Lower leg skin (tissue), 4 donors: ENCODE measurements around the gene F2RL2. TPM values are rescaled to one million over a fixed set of nuclear protein-coding genes. Genes with fewer than 3 reads are reported as not detected.

Source experiments
- DNase-seq, 2 donors: peaks; one replicate each; pipeline ENCODE4 v3.0.0-alpha.2; 2019; ENCODE audit warnings: low spot score in 2 of 2
- H3K4me3 ChIP-seq: fragments of 200-600 bp; sonication (generic); 2 replicates; pipeline ENCODE4 v1.5.1; 2017; ENCODE audit warnings: mild to moderate bottlenecking, low read depth; ENCODE audit not compliant: poor library complexity, severe bottlenecking
- CTCF ChIP-seq, 3 donors: fragments of 450-650 bp; IDR thresholded peaks; one replicate each; pipeline ENCODE4 v1.5.1; 2016; ENCODE audit warnings: antibody characterized with exemption in 3 of 3, mild to moderate bottlenecking in 3 of 3, moderate library complexity in 2 of 3
- POLR2A ChIP-seq, 2 donors: fragments of 450-650 bp; IDR thresholded peaks; one replicate each; pipeline ENCODE4 v1.6.1; 2016 to 2017; ENCODE audit warnings: antibody characterized with exemption in 2 of 2, mild to moderate bottlenecking in 1 of 2, moderate library complexity in 1 of 2
- WGBS, 2 donors: methylation state at CpG; one replicate each; pipeline ENCODE4 v1.1.5; 2018; 5-methylcytosine and 5-hydroxymethylcytosine counted together
- intact Hi-C: fragments of 100-400 bp; cut with DNase I; formaldehyde crosslinking; loops from one replicate; pipeline ENCODE4 v1.15.0; 2023; ENCODE audit warnings: low total_unique reads
- total RNA-seq, 4 donors: library from RNA; depleted of rRNA; stranded (reverse); fragments of >200 nt; gene quantifications; one replicate each; pipeline ENCODE4 v1.1.0, GENCODE V29; 2016

The F2RL2 gene
- total RNA-seq, 4 donors from 2014 or later, result 0.55 to 1.8 (median 1.2) TPM

GRCh38 chr5:76617675-76618074 lies 5.5 kb downstream of the F2RL2 start:
- DNase-seq, result no peak
- TF ChIP-seq POLR2A (IDR thresholded peaks at IDR 0.05), result no peak
- no peak for TF ChIP-seq CTCF (IDR thresholded peaks at IDR 0.05)
- intact Hi-C loops, result no loop called here
- H3K4me3 ChIP-seq, result no peak overlapping the region
- 89 to 96% methylated on average over 4 of the region's 4 CpGs for WGBS, 2 donors

- intact Hi-C loops, result no loop called here
- 88 to 97% methylated on average over 4 of the region's 4 CpGs for WGBS, 2 donors
- H3K4me3 ChIP-seq, result no peak overlapping the region
- TF ChIP-seq CTCF (IDR thresholded peaks at IDR 0.05), result no peak
- TF ChIP-seq POLR2A (IDR thresholded peaks at IDR 0.05), result no peak
- no peak for DNase-seq
Observed at GRCh38 chr5:76617229-76617628, 6.0 kb downstream of the F2RL2 start.

- 87 to 93% methylated on average over 2 of the region's 2 CpGs for WGBS, 2 donors
- intact Hi-C loops, result no loop called here
- no peak for DNase-seq
- TF ChIP-seq CTCF (IDR thresholded peaks at IDR 0.05), result no peak
- no peak for TF ChIP-seq POLR2A (IDR thresholded peaks at IDR 0.05)
- no peak overlapping the region for H3K4me3 ChIP-seq
Observed at GRCh38 chr5:76616206-76616605, 7.0 kb downstream of the F2RL2 start.

GRCh38 chr5:76615759-76616158 lies 7.4 kb downstream of the F2RL2 start:
- WGBS, 2 donors, result 74 to 75% methylated on average over 2 of the region's 2 CpGs
- DNase-seq, result no peak
- intact Hi-C loops, result no loop called here
- TF ChIP-seq CTCF (IDR thresholded peaks at IDR 0.05) (no peak), POLR2A (IDR thresholded peaks at IDR 0.05) (no peak)
- no peak overlapping the region for H3K4me3 ChIP-seq

- no peak for DNase-seq
- WGBS, 2 donors, result 72 to 81% methylated on average over 5 of the region's 5 CpGs
- no peak for TF ChIP-seq CTCF (IDR thresholded peaks at IDR 0.05)
- TF ChIP-seq POLR2A (IDR thresholded peaks at IDR 0.05), result no peak
- no peak overlapping the region for H3K4me3 ChIP-seq
- intact Hi-C loops, result no loop called here
Observed at GRCh38 chr5:76612942-76613341, 10.3 kb downstream of the F2RL2 start.

- TF ChIP-seq CTCF (IDR thresholded peaks at IDR 0.05), result no peak
- no peak for TF ChIP-seq POLR2A (IDR thresholded peaks at IDR 0.05)
- intact Hi-C loops, result no loop called here
- 78 to 81% methylated on average over 1 of the region's 1 CpG for WGBS, 2 donors
- DNase-seq, result no peak
- no peak overlapping the region for H3K4me3 ChIP-seq
Observed at GRCh38 chr5:76610196-76610595, 13.0 kb downstream of the F2RL2 start.
